HG03095 (cell line): ENCODE data around the gene UBE2L5.

Source experiments
- ATAC-seq: cut with Tn5 transposase; IDR thresholded peaks from one replicate; pipeline ENCODE4 v1.9.1; 2021; ENCODE audit warnings: moderate library complexity; ENCODE audit not compliant: unreplicated experiment

Gene UBE2L5

DNA sequence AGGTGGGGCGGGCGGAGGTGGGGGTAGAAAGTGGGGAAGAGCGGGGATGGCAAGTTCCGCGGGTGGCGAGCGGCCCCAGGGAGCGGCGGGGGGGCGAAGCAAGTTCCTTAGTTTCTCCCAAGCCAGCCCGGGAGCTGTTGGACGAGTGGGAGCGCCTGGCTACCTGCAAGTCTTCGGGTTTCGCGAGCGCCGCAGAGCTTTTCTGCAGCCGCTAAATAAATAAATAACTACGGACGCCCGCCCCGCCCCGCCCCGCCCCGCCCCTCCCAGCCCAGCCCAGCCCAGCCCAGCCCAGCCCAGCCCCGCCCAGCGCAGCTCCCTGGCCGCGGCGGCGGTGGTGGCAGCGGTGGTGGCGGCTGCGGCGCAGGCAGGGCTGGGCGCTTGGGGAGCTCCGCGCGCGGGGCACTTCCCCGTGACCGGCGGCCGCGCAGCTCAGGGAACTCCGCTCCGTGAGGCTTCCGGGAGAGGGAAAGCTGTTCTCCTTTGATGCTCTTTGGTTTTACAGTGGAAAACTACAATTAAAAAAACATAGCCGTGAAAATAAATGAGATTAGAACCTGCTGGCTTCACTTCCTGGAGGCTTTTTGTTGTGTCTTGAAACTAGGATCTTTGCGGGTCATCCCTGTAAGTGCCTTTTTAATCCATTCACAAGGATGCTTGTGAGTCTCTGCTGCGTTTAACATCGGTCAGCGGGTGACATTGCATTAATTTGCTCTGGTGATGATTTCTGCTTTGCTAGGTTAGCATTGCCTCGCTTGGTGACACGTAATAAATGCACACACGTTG, at the start of gene UBE2L5:
Gene UBE2L5 (plus strand): TSS at position 440 of the 786 bp plus-strand sequence. CDS start 5,498 bp downstream, outside the sequence.
- peak; percentile 68 for ATAC-seq

DNA sequence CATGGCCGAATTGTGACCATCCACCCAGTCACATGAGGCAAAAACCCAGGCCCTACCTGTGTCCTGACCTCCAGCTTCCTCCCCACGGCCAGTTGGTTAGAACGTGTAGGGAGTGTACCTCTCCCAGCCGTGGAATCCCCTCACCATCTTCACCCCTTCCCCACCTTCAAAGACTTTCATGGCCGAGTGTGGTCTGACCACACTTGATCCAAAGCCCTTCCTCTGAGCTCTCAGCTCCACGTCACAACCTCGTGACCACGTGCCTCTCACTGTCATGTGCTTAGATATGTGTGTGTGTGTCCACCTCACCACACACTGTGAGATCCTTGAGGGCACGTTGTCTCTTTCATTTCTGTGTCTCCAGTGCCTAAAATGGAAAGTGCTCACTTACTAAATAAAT, 48.6 kb upstream of the UBE2L5 start:
- ATAC-seq: no peak

DNA sequence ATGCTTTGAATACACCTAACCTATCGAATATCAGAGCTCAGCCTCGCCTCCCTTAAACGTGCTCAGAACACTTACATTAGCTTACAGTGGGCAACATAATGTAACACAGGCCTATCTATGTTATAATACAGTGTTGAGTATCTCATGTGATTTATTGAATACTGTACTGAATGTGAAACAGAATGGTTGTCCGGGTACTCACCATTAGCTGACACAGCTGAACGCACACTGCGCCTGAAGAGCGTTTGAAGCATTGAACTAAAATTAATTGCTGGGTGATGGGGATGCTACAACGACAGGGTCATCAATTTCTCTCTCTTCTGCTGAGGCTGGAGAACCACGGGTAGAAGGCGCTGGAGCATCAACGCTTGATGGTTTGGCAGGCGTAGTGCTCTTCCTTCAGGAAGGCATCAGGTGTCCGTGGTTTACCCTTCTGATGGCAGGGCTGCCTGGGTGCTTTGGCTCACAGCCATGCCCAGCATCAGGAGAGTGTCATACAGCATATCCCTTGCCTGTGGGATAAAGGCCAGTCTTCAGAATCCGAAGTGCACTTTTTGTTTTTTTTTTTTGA, 46.9 kb upstream of the UBE2L5 start:
- no peak for ATAC-seq

DNA sequence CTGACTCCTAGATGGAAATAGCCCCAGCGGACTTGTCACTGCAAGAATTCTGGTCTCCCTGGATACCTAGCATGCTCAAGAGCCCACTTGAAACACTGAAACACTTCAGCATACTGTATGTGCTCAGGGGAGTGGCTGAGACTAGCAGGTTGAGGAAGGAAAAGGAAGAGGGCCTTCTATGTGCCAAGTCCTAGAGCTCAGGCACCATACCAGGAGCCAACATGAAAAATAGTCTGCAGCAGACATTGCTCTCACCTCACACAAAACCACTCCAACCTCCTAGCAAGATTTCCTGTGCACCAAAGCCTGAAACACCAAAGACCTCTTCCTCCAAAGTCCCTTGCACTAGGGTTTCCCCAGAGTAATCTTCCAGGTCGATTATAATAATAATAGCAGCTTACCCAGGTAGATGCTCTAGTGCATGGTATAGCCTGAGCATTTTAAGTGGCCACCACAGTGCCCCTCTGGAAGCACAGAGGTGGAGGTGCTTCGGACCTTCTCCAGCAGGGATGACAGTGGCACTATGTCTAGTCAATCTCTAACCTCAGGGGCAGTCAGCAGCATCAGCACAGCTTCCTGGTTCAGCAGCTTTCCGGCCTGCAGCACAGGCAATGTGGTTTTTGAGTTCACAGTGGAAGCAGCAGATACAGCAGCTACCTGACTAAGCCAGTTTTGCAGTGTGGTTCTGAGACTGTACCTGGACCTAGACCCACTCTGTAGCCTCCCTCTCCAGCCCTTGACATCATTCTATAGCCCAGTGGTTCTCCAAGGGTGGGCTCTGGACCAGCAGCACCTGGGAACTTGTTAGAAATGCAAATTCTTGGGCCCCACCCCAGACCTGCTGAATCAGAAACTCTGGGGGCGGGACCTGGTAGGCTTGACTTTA, 45.6 kb upstream of the UBE2L5 start:
- ATAC-seq: peak; percentile 61

DNA sequence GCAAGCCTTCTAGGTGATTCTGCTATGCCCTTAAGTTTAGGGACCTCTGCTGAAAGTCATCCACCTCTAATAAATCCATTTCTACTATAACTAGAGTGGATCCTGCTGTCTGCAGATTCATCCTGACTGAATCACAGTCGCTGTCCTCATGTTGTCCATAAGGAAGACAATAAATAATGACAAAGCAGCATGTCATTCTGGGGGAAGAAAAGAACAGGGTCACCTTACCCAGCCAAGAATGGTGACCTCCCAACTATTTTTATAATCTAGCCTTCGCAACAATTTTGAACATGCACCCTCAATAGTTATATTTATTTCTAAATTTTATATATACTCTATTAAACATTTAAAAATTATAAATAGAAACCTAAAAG, 45.0 kb upstream of the UBE2L5 start:
- no peak for ATAC-seq

DNA sequence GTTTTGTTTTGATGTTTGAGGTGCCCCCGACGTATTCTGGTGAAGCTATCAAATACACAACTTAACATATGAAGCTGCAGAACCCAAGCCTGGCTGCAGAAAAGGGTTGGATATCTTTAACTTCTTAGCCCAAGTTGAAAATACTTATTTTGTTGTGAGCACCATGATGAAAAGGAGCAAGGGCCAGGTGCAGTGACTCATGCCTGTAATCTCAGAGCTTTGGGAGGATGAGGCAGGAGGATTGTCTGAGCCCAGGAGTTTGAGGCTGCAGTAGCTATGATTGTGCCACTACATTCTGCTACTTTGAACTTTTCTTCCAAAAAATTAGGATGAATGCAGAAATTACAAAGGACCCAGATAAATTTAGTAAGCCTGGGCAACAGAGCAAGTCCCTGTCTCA, 44.1 kb upstream of the UBE2L5 start:
- no peak for ATAC-seq

DNA sequence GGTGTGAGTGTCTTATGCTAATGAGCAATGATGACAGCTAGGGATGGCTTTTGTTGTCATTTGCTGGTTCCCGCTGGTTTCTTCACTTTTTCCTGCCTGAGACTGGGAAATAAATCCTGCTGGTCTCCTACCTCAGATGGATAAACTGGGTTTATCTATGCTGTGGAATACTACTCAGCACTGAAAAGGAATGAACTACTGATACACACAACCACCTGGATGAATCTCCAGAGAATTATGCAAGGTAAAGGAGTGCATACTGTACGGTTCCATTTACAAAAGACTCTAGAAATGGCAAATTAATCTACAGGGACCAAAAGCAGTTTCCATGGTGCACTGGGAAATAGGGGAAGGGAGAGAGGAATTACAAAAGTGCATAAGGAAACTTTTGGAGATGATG, 41.2 kb upstream of the UBE2L5 start:
- ATAC-seq: no peak

DNA sequence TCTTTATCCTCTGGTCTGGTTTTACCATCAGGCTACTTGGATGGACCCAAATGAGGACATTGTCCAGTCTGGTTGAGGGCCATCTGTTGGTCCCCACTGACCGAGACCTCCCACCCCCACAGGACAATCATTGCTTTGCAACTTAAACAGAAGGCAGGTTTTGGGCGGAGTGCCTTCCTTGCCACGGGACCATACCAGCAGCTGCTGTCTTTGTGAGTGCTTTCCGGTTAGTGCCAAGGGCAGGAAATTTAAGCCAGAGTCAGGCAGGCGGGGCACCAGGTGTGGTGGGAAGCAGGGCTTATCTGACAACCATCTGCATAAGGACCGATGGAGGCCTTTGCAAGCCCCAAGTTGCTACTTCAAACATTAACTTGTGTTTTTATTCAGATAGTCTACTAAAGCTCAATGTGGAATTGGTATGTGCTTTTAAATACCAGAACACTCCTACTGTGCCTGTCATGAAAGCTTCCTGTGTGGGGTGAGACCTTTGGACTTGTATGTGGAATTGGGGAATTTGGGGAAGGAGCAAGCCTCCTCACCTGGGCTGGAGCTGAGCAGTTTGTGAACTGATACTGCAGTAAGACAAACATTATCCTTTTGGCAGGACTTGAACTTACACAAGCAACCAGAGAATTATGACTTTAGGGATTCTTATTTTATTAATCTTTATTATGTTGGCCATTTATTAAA, 39.3 kb upstream of the UBE2L5 start:
- no peak for ATAC-seq

DNA sequence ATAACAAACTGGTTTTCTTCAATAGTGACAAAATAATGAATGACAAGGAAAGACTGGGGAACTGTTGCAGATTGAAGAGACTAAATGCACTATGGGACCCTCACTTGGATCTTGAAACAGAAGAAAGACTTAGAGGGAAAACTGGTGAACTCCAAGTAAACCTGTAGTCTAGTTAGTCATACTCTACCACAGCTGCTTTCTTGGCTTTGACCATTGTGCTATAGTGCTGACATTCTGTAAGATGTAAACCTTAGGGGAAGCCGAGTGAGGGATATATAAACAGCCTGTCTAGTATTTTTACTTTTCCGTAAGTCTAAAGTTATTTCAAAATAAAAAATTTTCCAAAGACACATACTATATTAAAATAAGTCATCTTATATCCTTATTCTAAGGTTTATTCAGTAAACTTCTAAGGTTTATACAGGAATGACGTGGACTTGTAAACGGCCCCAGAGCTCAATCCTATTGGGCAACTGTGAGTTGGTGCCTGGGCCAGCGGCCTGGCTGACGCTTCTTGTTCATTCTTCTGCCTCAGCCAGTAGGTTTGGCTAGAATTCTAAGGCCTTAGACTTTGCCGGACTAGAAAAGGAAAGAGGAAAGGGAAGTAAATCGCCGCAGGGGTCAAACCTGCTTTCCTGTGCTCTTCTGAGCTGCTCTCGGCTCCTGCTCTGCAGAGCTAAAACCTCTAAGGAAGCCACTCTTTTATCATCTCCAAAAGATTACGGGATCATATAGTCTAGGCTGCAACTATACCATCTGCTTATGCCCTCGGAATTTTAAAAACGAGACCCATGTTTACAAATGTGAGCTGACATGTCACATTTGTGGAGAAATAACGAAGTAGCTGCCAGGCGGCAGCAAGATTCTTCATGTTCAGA, 33.6 kb upstream of the UBE2L5 start:
- ATAC-seq: no peak

DNA sequence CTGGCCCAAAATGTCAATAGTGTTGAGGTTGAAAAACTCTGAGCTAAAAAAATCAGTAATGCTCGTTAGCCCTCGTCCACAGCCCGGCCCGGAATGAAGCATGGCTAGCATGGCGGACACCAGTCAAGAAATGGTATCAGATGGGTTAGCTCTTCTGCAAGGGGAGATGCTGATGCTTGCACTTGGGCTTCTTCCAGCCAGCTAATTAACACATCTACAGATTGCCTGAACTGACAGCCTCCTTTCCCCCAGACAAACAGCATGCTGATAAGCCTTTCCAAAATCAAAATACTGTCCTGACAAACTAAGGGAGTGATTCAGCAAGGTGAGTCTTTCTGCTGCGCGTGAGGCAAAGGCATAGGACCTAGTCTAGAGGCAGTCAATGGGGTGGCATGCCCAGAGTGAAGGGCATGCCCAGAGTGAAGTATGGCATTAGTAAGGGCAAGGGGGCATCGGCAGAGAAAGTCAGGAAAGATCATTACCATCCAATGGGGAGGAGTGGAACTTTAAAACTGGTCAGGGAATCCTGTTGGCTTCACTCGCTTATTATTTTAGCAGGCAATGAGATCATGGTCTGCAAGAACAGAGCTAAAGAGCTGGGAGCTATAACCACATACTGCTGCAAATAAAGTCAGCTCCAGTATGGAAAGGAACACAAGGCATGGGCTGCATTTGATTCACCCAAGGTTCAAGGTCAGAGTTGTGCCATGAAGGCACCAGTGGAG, 30.2 kb upstream of the UBE2L5 start:
- ATAC-seq: no peak

DNA sequence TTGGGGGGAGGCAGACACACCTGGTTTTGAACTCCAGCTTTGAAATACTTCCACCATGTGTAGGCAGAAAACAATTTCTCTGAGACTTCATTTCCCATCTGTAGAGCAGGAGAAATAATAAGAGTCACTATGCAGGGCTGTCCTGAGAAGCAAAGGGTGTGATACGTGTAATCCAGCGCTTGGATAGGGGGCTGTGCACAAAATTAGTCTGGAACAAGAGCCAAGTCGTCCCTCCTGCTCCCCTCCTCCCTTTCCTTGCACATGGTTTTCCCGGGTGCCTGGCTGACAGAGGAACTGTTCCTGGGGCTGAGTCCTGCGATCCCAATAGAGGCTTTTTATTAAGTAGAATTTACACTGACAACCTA, 29.6 kb upstream of the UBE2L5 start:
- ATAC-seq: no peak

DNA sequence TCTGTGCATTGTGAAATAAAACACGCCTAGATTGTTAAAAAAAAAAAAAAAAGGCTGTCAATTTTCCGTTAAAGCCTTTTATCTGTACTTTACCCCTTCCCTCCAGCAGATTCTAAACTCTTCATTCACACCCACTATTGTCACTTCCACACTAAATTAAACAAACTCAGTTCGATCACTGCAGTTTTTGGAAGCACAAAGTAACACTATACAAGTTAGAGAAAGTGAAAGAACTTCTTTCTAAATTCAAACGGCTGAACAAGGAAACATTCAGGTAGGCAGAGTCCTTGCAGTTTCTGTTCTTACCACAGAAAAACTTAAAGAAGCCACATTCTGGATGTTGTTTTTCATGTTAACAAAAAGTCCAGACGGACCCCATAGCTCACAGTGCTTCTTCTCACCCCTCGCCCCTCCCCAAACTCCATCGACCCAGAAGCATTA, 27.5 kb upstream of the UBE2L5 start:
- peak; percentile 71 for ATAC-seq

DNA sequence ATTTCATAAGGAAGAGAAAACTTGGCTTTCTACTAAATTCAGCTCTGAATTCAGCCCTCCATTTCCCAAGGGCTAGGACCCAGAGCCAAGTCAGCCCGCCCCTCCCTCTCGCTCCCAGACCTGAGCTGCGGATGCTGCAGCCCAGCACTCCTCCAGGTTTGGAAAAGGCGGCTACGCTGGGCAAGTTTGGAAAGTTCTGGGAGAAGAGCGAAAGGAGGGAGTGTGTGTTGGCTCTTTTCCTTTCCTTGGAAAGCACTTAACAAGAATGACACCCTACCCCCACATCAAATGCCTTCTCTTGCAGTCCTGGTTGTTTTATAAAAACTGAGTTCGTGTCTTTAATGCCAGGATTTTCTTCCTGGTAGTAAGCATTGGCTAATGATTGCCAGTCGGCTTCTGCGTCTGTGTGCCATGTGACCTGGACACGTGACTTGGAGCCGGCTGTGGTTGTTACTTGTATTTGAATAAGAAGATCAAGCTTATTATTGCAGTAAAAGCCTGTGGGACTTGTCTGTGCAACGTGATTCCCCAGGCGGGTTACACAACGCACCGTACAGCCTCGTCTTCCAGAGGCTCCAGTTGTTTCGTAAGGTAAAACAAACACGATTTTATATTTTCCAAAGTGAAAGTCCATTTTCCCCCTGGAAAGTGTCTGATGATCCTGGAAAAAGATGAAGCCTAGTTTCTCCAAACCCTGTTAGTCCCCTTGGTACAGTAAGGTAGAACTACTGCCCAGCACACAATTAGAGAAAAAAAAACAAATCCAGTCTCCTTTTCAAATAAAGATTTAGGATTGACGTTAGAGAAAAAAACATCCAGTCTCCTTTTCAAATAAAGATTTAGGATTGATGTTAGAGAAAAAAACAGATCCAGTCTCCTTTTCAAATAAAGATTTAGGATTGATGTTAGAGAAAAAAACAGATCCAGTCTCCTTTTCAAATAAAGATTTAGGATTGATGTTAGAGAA, 26.8 kb upstream of the UBE2L5 start:
- ATAC-seq: peak; percentile 49

DNA sequence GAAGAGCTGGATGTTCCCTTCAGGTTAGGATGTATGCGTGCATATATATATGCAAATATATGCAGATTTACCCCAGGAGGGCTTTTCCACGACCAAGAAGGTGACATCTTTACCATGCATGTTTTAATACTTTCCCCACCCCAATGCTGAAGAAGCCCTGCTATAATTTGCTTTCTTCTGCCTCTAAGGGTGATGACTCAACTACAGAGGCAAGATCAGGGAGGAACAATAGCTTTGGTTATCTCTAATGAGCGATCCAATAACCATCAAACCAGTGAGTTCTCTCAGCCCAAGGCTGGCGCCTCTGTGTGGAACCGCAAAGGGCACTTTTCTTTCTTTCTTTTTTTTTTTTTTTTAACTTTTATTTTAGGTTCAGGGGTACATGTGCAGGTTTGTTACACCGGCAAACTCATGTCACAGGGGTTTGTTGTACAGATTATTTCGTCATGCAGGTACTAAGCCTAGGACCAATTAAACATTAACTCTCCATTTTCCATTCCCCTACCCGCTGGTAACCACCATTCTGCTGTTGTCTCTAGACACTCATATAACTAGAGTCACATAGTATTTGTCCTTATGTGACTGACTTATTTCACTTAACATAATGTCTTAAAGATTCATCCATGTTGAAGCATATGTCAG, 25.7 kb upstream of the UBE2L5 start:
- ATAC-seq: no peak

DNA sequence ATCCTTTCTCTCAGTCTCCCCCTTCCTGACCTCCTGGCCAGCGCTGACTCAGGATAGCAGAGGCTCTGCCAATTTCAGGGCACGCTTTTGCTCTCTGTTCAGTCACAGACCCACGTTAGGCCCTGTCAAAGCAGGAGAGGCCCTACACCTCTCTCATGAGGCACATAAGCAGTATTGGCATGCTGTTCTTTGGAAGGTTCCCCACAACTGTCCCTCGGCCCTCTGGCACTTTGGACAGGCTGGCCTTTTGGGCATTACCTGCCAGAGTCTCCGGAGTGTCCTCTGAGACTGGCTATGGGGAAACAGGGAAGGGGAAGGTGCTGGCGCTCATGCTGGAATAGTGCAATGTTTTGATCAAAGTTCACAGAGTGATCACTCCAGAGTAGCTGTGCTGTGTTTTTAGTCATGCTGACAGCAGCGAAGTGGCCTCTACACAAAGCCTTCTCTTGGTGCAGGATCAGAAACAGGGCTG, 23.7 kb upstream of the UBE2L5 start:
- no peak for ATAC-seq

DNA sequence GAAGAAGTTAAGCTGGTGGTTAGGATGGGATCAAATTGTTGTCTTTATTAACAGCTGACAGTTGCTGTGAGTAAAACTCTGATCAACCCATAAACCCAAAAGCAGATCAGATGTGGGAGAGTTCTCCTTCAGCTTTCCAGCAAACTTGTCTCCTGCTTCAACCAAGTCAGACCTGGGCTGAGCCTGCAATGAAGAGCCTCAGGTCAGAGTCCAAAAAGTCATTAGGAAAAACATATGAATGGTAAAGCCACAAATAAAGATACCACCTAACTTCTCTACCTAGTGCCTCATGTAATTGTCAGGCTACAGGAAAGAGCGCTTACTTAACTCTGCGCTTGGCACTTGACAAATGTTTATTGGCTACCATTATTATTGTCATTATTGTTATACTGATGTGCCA, 21.9 kb upstream of the UBE2L5 start:
- ATAC-seq: no peak

DNA sequence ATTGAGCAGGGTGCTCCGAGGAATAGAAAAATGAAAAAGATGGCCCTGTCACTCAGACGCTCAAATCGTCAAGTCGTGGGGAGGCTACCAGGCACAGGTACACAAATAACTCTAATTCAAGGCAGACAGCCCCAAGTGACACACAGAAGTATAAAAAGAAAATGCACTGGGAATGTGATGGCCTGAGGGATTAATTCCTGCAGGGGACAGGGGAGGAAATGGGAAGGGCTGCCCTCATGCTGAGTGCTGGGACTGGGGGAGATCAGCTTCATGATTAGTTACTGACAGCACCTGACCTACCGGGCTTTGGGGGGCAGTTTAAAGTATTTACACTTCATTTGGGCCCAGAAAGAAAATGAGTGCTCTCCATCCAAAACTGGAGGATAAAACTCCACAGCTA, 20.9 kb upstream of the UBE2L5 start:
- no peak for ATAC-seq

DNA sequence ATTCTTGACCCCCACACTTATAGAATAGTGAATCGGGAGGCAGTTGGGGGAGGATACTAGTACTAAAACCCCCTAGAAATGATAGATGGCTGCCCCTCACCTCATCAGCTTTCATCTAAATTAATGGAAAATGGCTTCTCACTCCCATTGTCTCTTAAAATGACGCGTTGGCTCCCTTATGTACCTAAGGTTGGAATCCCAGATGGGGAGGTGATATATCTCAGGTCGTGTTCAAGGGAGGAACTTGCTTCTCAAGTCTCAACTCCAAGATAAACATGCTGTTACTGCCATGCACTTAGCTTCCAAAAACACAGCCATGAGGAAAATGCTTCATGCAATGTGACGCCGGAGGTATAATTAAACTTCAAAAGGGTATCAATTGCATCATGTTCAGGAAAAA, 18.8 kb upstream of the UBE2L5 start:
- ATAC-seq: no peak
